GM04504 (cell line): ENCODE data around the gene ADAM22.

Source experiments
- DNase-seq: peaks from one replicate; pipeline ENCODE4 v3.0.0-alpha.2; 2012; ENCODE audit warnings: low read depth

ADAM22 gene

GRCh38 chr7:87961754-87962153, 27.7 kb downstream of the ADAM22 start:
- DNase-seq, result no peak

- DNase-seq, result no peak
These were observed 32.2 kb downstream of the ADAM22 start for GRCh38 chr7:87966271-87966670.

GRCh38 chr7:87968021-87968420, 34.0 kb downstream of the ADAM22 start:
- no peak for DNase-seq

DNA sequence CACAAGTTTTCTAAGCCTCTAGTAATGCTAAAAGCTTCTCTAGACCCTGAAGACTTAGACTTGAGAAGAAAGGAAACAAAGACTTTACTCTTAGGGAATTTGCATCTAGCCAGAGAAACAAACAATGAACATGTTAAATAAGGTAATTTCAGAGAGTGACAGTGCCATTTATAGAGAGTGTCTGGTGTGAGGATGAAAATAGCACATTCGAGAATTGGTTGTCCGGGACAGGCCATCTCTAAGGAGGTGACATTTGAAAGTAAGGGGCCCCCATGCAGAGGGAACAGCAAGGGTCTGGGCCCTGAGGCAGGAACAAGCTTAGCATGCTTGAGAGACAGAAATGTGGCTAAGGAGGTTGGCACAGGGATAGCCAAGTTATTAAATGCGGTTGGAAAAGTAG, 48.1 kb downstream of the ADAM22 start:
- no peak for DNase-seq

DNA sequence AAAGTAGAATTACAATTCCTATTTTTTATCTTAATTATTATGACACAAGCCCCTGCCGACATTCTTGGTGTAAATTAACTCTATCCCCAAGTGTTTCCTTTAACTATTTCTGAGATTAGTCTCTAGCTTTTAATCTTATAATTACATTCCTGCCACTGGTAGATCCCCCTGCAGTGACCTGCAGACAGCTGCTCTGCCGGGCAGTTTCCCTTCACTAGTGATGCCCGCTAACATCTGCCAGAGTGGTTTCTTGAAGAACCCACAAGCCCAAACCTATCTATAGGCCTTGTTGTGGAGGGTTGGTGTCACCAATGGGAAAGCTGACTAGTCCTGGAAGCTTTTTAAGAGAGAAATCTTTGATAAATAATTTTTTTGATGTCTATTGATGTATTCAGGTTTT, 50.0 kb downstream of the ADAM22 start:
- no peak for DNase-seq

- DNase-seq, result no peak
These were observed 59.2 kb downstream of the ADAM22 start for GRCh38 chr7:87993269-87993668.

DNA sequence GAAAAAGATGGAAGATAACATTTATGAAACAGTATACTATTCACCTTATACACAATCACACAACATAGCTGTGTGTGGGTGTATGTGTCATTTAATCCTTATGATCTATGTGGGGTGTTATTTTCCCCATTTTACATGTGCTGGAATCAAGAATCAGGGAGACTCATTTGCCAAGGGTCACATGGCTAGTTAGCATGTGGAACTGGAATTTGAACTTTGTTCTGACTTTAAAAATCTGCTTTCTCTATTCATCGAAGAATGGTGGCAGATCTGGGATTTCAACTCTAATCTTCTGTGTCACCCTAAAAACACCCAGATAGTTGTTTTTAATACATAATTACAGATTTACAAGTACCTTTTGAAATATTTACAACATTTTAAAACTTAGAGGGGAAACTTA, 65.2 kb downstream of the ADAM22 start:
- DNase-seq, result no peak

- DNase-seq, result no peak
These were observed 67.9 kb downstream of the ADAM22 start for GRCh38 chr7:88001744-88002530.

GRCh38 chr7:88002617-88003016, 68.6 kb downstream of the ADAM22 start:
- DNase-seq, result no peak

DNA sequence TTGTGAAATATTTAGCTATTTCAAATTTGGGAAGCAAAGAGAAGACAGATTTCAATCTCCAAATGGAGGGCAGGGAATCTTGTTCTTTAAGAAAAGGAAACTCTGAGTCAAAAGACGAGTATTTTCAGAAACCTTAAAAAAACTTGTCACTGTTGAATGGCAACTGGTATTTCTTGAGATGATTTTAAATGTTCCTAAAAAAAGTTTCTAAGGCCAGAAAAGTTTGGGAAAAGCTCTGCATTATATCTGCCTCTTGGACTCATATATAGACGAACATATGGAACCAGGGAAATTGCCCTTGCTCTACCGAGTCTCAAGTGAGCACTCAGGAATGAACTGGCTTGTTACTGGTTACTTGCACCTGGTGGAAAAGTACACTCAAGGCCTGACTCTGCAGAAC, 69.5 kb downstream of the ADAM22 start:
- no peak for DNase-seq

DNA sequence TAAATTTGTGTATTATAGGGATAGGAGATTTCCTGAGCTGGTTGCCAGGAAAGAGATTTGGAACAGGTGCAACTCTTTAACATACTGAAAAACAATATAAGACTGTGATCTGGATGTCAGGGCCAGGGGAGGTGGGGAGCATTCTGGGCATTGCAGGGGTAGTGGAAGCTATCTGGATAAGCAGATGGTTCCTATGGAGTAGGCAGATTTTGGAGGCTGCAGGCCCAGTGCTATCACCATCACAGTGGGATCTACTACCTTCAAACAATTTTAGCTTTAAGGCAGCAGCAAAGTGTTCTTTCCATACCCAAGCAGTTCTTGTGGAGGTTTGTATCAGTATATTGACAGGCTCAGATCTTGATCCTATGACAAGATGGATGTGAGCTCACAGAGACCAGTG, 71.1 kb downstream of the ADAM22 start:
- DNase-seq, result no peak

DNA sequence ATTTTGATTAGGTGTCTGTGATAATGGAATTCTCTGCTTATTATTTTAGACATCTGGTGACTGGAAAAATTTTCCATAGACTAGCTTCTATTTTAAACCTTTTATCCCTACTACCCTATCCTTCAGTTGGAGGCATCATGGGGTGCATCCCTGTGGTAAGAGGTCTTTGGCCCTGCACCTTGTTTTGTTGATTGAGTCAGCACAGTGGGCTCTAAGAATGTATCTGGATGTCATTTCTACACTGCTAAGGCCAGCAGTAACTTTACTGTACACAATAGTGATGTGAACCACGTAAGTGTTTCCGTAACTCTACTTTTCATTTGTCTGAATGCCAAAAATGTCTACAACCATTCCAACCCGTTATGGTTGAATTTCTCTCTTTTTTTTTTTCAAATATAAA, 75.6 kb downstream of the ADAM22 start:
- no peak for DNase-seq

GRCh38 chr7:88012086-88012485, 78.0 kb downstream of the ADAM22 start:
- no peak for DNase-seq

DNA sequence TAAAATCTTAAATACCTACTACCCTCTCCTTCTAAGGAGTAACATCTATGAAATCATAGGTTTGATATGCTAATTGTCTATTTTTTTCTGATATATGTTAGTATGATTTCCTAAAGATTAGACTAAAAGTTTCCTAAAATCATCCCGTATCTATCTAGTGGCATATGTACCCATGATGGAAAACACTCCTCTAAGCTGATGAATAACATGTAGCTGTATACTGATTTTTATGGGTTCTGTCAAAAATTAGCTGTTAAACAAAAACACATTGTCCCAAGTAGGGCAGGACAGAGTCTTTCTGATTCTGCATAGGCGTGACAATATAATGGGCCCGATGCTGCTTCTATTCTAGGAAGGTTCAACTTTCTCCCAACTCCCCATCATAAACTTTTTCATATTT, 79.9 kb downstream of the ADAM22 start:
- no peak for DNase-seq

DNA sequence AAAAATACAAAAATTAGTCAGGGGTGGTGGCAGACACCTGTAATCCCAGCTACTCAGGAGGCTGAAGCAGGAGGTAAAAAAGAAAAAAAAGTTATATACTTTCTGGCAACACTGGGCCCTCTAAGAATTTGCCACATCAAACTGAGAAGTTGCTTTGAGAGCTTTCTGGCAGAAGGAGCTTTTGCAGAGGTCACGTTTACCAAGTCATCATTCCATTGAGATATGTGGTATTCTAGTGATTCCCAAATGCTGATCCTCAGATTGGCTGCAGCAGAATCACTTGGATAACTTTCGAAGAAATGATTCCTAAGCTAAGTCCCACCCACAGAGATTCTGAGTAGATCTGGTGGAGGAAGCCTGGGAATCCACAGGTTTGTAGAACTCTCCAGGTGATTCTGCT, 80.5 kb downstream of the ADAM22 start:
- DNase-seq, result no peak

DNA sequence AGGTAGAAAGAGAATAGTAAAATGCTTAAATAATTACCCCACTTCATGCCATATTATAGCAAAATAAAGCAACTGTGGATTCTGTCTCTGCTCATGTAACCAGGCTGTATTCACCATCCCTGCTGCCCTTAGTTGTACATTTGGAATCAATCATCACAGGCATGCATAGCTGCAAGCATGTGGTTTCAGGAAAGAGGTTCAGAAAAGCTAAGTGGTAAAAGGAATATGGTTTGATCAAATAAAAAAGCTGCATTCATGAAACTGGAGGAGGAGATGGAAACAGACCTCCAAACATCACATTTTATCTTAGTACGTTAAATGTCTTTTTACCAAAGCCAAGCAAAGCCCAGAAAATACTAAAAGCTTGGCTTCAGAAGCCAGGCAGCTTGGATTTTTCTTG, 81.3 kb downstream of the ADAM22 start:
- DNase-seq, result no peak

GRCh38 chr7:88018501-88018900, 84.5 kb downstream of the ADAM22 start:
- DNase-seq, result no peak

DNA sequence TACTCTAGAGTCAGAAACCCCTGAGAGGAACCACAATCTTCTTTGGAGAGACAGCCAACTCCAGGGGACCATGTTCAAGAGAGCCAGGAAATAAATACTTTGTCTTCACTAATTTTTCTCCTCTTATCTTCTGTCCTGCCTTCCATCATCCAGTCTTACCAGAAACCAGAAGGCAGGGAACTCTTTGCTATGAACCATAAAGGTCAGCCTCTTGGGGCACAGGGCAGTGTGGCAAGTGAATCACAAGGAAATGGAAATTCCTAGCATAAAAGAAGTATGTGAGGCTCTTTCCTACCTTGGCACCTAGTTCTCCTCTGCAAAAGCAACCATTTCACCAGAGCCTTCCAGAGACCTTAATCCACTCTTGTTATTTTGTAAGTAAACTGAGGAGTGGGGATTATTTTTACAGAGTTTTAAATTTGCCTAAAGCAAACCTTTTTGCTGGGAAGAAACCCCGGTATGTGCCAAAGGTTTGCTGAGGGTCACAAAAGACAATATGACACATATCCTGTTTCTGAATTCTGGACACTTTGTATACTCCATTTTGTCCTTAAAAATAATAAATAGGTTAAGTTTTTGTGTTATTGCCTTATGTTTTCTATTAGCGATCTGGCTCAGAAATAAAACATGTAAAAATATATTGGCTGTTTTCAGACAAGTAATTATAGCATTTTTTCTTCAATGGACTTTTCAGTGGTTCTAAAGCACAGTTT, 87.1 kb downstream of the ADAM22 start:
- DNase-seq, result no peak

GRCh38 chr7:88027724-88028123, 93.7 kb downstream of the ADAM22 start:
- DNase-seq, result no peak

GRCh38 chr7:88034083-88034695, 100.1 kb downstream of the ADAM22 start:
- no peak for DNase-seq

GRCh38 chr7:88037050-88037449, 103.0 kb downstream of the ADAM22 start:
- no peak for DNase-seq

- peak; percentile 1 for DNase-seq
These were observed 106.6 kb downstream of the ADAM22 start for GRCh38 chr7:88040694-88041093.

- no peak for DNase-seq
These were observed 107.5 kb downstream of the ADAM22 start for GRCh38 chr7:88041583-88041982.
